GM12864 (cell line): Measurements from ENCODE around the gene SYT2.
"Not testable (repeated sequence)": the region's sequence is repeated elsewhere in the genome, so short reads cannot be mapped to it uniquely, and the experiment has no call there.

ENCODE experiments used
- DNase-seq: peaks from one replicate; pipeline ENCODE4 v3.0.0-alpha.2; 2011; ENCODE audit warnings: low read depth
- H3K4me3 ChIP-seq: 2 replicates; pipeline ENCODE4 v1.5.1; 2011; ENCODE audit warnings: mild to moderate bottlenecking, low read depth, low read length, control low read depth
- TF ChIP-seq, protein P1 (sequence below): IDR thresholded peaks from 2 replicates; pipeline ENCODE4 v1.5.1; 2011; ENCODE audit warnings: low read depth, mild to moderate bottlenecking, moderate library complexity, low read length, control low read depth, inconsistent platforms; ENCODE audit errors: missing control alignments

The SYT2 gene

GRCh38 chr1:202619505-202619904 is 90.7 kb downstream of the SYT2 start:
- TF ChIP-seq, protein P1, sequence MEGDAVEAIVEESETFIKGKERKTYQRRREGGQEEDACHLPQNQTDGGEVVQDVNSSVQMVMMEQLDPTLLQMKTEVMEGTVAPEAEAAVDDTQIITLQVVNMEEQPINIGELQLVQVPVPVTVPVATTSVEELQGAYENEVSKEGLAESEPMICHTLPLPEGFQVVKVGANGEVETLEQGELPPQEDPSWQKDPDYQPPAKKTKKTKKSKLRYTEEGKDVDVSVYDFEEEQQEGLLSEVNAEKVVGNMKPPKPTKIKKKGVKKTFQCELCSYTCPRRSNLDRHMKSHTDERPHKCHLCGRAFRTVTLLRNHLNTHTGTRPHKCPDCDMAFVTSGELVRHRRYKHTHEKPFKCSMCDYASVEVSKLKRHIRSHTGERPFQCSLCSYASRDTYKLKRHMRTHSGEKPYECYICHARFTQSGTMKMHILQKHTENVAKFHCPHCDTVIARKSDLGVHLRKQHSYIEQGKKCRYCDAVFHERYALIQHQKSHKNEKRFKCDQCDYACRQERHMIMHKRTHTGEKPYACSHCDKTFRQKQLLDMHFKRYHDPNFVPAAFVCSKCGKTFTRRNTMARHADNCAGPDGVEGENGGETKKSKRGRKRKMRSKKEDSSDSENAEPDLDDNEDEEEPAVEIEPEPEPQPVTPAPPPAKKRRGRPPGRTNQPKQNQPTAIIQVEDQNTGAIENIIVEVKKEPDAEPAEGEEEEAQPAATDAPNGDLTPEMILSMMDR, result no peak
- no peak overlapping the region for H3K4me3 ChIP-seq
- DNase-seq, result no peak

GRCh38 chr1:202619012-202619411 is 91.2 kb downstream of the SYT2 start:
- DNase-seq, H3K4me3 ChIP-seq: not testable (repeated sequence)

DNA sequence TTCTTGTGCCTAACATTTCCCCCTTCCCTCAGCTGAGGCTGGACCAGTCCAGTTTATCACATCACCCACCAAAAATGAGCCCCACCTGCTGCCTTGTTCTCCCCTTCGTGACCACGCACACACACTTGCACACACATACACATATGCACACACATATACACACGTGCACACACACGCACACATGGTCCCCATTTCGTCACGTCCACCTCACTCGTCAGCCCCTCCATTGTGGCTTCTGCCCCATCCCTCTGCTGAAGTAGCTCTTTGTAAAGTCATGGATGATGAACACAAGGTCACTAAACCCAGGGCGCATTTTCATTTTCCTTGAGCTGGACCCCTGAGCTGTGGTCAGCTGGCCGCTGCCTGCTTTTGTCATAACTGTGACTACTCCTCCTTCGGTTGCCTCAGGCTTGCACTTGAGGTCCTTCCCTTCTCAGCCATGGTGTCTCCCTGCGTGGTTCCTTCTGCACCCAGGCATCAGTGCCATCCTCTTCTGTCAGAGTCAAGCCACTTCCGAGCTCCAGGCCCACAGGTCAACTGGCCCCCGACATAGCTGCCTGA is 93.8 kb downstream of the SYT2 start:
- no peak overlapping the region for H3K4me3 ChIP-seq
- no peak for DNase-seq
- TF ChIP-seq, protein P1, result no peak

DNA sequence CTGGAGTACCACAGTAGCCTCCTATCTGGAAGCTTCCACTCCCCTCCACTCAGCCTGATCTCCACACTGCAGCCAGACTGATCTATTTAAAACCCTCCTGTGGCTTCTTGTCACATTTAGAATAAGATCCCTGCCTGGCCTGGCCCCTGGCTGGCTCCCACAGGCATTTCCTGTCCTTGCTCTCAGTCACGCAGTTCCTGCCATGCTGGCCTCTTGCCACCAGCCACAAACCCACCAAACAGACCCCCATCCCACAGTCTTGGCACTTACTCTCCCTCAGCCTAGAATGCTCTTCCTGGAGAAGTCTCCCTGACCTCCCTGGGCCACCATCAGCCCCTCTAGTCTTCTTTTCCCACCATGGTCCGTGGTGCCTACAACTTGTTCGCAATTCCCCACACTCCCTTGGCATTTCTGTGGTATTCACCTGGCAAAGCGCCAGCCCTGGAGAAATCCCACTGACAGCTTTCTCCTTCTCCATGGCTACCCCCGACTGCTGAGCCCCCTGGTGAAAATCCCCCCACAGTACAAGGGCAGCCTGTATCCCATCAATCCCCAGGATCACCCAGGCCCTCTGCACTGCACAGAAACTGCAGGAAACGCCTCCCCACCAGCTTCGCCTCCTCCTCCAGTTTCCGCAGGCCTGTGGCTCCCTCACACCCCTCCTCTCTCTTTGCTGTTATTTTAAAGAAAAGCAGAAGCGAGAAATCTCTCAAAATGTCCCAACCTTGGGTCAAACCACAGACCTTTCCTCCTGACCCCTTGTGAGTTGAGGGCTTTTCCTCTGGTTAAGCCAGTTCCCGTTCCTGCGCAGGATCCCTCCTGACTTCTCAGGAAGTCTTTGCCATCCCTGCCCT is 94.5 kb downstream of the SYT2 start:
- peak; percentile 65 for DNase-seq
- TF ChIP-seq, protein P1, result no peak
- peak overlapping the region; percentile 18; the same call in 1 of the 2 replicates for H3K4me3 ChIP-seq

- H3K4me3 ChIP-seq, result not testable (repeated sequence)
Measured at GRCh38 chr1:202615208-202615500, 95.1 kb downstream of the SYT2 start.

GRCh38 chr1:202614363-202615207 is 95.7 kb downstream of the SYT2 start:
- H3K4me3 ChIP-seq, DNase-seq: not testable (repeated sequence)

More at GRCh38 chr1:202615208-202615500, 95.1 kb downstream of the SYT2 start:
- DNase-seq, result not testable (repeated sequence)

- TF ChIP-seq, protein P1, result no peak
- no peak for DNase-seq
- H3K4me3 ChIP-seq, result no peak overlapping the region
Measured at GRCh38 chr1:202613571-202613970, 96.7 kb downstream of the SYT2 start.

- not testable (repeated sequence) for DNase-seq, H3K4me3 ChIP-seq
Measured at GRCh38 chr1:202612036-202612435, 98.2 kb downstream of the SYT2 start.

DNA sequence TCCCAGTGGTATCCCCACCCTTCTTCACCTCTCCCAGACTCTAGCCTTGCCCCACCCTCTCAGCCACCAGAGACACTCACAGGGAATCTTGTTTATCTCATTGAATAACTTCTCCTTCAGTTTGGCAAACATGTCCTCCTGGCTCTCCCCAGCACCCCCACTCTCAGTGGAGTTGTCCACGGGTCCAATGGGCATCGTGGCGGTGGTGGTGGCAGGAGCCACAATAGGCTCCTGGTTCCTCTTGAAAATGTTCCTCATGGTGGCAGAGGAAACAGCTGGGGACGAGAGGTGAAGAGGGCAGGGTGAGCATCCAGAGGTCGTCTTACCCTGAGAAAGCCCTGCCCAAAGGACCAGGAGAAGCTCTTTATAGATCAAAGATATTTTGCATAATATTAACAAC is 104.7 kb downstream of the SYT2 start:
- no peak overlapping the region for H3K4me3 ChIP-seq
- TF ChIP-seq, protein P1, result no peak

More for the DNA sequence above, 104.7 kb downstream of the SYT2 start:
- no peak for DNase-seq
